PC-9 (cell line): ENCODE data around the gene ARID5B.

Experiments used
- CTCF ChIP-seq: fragments of 200-600 bp; sonication (generic); conservative IDR thresholded peaks from 2 replicates; pipeline ENCODE4 v1.6.1; 2017; ENCODE audit warnings: mixed run types, antibody characterized with exemption, mild to moderate bottlenecking, moderate library complexity
- EZH2 ChIP-seq: fragments of 200-600 bp; sonication (generic); IDR thresholded peaks from 2 replicates; pipeline ENCODE4 v1.8.0; 2017; ENCODE audit warnings: antibody characterized with exemption, low read depth

- TF ChIP-seq CTCF: no peak
- TF ChIP-seq EZH2: no peak
Observed at GRCh38 chr10:61986382-61986781, 84.9 kb downstream of the ARID5B start.
